OCI-M2 (cell line): ENCODE data around the gene CLEC4C.
"Not testable (repeated sequence)": the region's sequence is repeated elsewhere in the genome, so short reads cannot be mapped to it uniquely, and the experiment has no call there.

ENCODE experiments used
- DNase-seq: peaks from one replicate; lab custom pipeline; 2025; ENCODE audit not compliant: unreplicated experiment; lab: John Stamatoyannopoulos, UW

The CLEC4C gene, protein sequence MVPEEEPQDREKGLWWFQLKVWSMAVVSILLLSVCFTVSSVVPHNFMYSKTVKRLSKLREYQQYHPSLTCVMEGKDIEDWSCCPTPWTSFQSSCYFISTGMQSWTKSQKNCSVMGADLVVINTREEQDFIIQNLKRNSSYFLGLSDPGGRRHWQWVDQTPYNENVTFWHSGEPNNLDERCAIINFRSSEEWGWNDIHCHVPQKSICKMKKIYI

DNA sequence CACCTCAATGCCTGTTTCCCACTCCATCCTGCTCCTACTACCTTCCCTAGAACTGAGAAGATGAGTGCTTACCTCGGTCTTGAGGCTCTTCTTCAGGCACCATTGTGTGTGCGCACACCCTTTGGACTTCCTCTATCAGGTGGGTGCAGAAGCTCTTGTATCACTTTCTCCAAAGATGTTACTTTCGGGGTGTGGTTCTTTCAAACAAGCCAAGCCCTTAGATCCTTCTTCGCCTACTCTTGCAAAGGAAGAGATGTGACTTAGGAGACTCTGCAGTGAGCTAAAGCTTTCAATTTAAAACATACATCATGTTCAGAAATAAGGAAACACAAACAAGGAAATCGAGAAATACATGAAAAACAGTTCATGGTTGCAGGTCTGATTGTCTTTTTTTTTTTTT lies at the start of gene CLEC4C:
Gene CLEC4C (minus strand): TSS at position 130 of the 400 bp plus-strand sequence. CDS start 27 bp downstream, at position 103.
- DNase-seq = no peak

DNA sequence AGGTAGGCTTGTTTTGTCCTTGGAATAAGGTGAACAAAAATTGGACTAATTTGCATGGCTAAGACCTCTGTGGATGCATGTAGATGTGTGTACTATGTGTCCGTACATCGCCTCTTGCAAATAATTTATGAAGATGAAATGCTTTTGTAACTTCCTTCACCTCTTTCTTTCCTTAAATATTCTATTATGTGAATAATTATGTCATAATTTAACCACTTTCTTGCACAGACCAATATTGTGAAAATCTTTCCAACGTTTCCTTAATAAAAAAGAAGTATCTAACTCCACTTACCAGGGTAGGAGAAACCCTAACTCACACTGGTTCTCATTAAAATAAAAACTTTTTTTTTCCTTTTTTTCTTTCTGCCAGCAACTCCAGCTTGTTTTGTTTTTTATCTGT lies 46.0 kb upstream of the CLEC4C start:
- no peak for DNase-seq

DNA sequence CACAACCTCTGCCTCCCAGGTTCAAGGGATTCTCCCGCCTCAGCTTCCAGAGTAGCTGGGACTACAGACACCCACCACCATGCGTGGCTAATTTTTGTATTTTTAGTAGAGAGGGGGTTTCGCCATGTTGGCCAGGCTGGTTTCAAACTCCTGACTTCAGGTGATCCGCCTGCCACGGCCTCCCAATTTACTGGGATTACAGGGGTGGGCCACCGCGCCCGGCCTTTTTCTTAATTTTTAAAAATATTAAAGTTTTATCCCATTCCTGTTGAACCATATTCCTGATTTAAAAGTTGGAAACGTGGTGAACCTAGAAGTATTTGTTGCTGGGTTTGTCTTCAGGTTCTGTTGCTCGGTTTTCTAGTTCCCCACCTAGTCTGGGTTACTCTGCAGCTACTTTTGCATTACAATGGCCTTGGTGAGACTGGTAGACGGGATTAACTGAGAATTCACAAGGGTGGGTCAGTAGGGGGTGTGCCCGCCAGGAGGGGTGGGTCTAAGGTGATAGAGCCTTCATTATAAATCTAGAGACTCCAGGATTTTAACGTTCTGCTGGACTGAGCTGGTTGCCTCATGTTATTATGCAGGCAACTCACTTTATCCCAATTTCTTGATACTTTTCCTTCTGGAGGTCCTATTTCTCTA lies 41.8 kb upstream of the CLEC4C start, which contains the start of gene NANOG:
Gene NANOG (plus strand): TSS at position 519 of the 645 bp plus-strand sequence. CDS start 213 bp downstream, outside the sequence.
- not testable (repeated sequence) for DNase-seq

DNA sequence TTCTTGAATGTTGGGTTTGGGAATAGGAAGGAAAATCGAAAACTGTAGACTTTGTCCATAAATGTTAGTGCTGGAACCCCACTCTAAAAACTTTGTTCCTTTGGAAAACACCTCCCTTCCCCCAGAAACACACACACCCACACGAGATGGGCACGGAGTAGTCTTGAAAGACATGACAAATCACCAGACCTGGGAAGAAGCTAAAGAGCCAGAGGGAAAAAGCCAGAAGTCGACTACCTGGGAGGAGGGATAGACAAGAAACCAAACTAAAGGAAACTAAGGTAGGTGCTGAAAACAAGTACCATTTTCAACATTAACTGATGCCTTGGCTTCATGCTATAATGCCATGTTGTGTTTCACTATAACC lies 41.1 kb upstream of the CLEC4C start:
- DNase-seq = no peak

DNA sequence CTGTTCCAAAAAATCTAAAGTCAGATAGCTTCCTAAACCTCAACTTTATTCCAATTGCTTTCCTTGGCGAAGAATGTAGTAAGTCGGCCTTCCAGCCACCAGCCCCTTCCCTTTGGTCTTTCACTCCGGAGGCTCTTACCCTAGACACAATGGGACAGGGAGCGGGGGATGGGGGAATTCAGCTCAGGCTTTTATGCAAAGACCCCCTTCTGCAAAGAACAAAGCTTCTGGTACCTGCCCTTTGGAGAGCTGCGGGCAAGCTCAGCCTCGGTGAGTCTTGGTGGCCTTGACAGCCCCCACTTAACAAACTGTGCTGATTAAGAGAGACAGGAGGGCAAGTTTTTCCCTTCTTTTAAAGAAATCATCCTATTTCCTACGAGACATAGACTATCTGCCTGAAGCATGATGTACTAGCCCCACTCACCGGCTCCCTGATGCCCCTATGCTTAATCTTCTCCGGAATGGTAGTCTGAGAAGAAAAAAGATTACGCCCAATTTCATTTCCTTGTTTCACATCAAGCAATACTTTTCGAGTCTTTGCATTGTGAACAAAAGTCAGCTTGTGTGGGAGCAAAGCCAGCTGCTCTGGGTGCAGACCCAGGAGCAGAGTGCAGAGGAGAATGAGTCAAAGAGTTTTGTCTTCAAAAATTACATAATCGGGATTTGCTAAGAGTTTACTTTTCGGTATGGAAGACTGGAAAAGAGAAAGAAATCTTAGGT lies 40.6 kb upstream of the CLEC4C start:
- DNase-seq = no peak

DNA sequence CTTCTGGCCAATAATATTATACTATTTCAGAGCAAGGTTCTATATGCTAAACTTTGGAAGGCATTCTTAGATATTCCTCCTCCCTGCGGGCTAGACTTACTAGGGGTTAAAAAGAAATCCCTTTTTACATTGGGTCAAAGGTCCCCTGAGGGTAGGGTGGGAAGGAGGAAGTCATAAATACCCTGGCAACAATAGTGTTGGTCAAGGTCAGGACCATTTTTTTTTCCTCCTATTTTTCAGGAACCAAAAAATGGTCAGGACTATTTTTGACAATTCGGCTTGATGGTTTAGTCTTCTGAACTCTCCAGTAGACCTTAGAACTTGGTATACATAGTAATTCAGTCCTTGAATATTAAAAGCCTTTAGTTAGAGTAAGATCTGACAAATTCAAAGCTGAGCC lies 37.5 kb upstream of the CLEC4C start:
- DNase-seq = no peak

DNA sequence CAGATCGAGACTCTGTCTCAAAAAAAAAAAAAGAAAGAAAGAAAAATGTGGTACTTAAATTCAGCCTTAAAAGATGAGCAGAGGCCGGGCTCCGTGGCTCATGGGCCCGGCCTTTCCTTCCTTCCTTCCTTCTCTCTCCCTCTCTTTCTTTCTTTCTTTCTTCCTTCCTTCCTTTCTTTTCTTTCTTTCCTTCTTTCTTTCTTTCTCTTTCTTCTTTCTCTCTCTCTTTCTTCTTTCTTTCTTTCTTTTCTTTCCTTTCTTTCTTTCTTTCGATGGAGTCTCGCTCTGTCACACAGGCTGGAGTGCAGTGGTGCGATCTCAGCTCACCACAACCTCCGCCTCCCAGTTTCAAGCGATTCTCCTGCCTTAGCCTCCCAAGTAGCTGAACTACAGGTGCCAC lies 36.3 kb upstream of the CLEC4C start:
- not testable (repeated sequence) for DNase-seq

DNA sequence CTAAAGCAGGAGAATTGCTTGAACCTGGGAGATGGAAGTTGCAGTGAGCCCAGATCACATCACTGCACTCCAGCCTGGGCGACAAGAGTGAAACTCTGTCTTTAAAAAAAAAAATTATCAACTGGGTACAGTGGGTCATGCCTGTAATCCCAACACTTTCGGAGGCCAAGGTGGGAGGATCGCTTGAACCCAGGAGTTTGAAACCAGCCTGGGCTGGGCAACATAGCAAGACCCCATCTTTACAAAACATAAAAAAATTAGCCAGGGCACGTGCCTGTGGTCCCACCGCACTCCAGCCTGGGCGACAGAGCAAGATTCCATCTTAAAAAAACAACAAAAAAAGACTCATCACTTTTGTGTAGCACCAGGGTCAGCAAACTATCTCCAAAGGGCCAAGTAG lies 34.9 kb upstream of the CLEC4C start:
- no peak for DNase-seq

DNA sequence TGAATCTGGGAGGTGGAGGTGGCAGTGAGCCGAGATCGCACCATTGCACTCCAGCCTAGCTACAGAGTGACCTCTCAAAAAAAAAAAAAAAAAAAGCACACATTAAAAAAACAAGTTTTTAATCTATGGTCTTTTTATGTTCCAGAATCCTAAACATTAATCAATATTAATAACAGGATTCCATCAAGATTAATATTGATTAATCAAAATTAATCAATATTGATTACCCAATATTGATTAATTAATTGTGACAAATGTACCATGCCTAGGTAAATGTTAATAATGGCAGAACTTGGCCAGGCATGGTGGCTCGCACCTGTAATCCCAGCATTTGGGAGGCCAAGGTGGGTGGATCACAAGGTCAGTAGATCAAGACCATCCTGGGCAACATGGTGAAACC lies 34.1 kb upstream of the CLEC4C start:
- DNase-seq = no peak

DNA sequence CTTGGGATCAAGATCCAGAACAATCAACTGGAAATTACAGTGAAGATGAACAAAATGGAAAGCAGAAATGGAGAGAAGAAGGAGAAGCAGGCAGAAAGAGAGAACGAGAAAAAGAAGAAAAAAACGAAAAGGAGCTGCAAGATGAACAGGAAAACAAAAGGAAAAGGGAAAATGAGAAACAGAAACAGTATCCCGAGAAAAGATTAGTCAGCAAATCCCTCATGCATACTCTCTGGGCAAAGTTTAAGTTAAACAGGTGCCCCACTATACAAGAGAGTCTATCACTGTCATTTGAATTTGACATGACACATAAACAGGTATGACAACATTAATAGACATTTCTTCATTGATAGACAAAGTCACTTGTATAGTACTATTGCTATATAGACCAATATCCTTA lies 22.8 kb upstream of the CLEC4C start:
- no peak for DNase-seq

DNA sequence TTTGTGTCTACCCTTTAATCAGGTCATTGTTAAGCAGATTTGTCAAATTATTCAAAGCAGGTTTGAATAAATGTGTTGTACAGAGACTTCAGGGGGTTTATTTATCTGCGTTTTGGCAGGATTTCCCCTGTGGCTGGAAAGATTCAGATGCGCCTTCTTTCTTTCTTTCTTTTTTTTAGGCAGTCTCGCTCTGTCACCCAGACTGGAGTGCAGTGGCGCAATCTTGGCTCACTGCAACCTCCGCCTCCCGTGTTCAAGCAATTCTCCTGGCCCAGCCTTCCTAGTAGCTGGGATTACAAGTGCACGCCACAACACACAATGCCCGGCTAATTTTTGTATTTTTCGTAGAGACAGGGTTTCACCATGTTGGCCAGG lies 11.6 kb upstream of the CLEC4C start:
- no peak for DNase-seq

DNA sequence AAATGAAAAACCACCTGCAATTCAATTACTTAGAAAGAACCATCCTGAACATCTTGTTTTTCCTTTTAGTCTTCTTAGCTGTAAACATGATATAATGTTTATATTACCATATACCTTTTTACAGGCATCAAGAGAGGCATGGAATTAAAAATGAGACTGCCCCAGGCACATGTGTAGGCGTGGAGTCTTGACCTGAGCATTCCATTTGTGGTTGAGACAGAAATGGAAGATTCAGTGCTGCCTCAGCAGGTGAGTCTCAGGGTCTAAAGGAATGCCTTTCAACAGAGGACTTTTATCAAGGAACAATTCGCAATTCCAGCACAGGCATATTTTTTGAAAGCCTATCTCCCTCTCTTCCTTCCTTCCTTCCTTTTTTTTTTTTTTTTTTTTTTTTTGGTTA lies 9.8 kb upstream of the CLEC4C start:
- no peak for DNase-seq

DNA sequence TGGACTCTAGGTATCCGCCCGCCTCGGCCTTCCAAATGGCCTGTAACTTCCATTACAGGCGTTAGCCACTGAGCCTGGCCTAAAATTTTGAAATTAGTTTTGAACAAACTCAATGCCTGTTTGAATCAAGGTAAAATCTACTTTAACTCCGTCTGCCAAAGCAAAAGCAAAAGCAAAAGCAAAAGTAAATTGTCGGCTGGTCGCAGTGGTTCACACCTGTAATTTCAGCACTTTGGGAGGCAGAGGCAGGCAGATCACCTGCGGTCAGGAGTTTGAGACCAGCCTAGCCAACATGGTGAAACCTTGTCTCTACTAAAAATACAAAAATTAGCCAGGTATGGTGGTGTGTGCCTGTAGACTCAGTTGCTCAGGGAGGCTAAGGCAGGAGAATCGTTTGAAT lies 8.5 kb upstream of the CLEC4C start:
- not testable (repeated sequence) for DNase-seq

DNA sequence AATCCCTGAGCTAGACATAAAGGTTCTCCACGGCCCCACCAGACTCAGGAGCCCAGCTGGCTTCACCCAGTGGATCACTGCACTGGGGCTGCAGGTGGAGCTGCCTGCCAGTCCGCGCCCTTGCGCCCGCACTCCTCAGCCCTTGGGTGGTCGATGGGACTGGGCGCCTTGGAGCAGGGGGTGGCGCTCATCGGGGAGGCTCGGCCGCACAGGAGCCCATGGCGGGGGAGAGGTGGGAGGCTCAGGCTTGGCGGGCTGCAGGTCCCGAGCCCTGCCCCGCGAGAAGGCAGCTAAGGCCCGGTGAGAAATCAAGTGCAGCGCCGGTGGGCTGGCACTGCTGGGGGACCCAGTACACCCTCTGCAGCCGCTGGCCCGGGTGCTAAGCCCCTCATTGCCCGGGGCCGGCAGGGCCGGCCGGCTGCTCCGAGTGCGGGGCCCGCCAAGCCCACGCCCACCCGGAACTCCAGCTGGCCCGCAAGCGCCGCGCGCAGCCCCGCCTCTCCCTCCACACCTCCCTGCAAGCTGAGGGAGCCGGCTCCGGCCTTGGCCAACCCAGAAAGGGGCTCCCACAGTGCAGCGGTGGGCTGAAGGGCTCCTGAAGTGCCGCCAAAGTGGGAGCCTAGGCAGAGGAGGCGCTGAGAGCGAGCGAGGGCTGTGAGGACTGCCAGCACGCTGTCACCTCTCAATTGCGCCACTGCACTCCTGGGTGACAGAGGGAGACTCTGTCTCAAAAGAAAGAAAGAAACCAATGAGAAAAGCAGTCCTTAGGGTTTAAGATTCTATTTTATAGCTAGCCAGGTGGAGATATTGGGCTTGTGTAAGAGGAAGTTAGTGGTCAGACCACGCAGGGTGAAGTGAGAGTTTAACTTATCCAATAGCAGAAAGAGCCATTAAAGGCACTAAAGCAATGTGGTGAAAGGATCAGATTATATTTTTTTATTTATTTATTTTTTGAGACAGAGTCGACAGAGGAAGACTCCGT lies 5.1 kb upstream of the CLEC4C start:
- not testable (repeated sequence) for DNase-seq

DNA sequence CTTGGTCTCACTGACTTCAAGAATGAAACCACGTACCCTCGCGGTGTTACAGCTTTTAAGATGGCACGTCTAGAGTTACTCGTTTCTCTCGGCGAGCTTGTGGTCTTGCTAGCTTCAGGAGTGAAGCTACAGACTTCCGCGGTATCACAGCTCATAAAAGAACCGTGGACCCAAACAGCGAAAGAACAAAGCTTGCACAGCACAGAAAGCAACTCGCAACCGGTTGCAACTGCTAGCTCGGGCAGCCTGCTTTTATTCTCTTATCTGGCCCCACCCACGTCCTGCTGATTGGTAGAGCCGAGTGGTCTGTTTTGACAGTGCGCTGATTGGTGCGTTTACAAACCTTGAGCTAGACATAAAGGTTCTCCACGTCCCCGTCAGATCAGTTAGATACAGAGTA lies 4.2 kb upstream of the CLEC4C start:
- DNase-seq = no peak

DNA sequence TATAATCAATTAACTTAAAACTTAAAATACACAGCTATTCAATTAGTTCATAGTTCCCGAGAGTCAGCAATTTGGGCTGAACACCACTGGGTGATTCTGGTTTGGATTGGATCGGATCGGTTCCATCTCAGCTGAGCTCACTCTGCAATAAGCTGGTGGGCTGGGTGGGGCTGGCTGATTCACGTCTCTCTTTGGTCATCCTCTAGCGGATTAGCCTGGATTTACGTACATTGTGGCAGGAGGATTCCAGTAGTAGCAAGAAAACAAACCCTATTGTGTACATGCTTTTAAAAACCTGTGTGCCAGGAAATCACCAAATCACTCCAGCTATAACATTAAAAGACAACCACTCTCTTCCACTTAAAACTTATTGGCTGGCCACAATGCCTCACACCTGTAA lies 3.2 kb upstream of the CLEC4C start:
- DNase-seq = no peak

DNA sequence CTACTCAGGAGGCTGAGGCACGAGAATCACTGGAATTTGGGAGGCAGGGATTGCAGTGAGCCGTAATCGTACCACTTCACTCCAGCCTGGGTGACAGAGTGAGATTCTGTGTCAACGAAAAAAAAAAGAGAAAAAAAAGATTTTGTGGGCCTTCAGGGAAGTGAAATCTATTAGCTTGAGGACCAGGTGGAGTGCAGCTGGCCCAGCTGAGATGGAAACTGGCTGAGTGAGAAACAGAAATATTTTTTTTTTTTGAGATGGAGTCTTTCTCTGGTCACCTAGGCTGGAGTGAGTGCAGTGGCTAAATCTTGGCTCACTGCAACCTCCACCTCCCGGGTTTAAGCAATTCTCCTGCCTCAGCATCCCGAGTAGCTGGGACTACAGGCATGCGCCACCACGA lies 2.3 kb upstream of the CLEC4C start:
- DNase-seq = no peak

DNA sequence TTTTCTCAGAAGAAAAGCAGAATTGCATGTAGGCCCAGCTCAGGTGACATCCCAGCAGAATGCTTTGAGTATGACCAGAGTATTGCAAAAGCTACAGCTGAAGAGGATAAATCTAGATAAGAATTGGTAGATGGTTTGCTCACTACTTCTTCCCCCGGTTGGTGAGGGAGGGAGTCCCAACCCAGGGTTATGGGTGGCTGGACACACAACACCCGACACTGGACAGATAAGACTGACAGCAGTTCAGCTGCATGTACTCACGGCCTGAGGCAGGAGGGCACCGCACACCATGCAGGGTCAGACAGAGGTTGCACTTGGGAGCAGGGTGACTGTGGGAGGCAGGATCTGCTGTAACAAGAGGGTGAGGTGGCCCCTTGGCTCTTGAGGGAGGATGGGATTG lies 1.7 kb upstream of the CLEC4C start:
- DNase-seq = no peak

DNA sequence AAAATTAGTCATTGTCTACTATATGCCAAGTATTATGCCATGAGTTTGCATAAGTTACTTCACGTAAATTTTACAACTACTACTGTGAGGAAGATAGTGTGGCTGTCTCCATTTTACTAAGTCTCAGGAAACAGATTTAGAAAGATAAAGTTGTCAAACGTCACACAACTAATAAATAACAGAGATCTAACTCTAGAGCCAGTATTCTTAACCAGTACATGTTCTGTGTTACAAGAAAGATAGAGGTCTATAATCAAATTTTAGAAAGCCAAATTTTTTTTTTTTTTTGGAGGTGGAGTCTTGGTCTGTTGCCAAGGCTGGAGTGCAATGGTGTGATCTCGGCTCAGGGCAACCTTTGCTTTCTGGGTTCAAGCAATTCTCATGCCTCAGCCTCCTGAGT lies 14.2 kb downstream of the CLEC4C start:
- no peak for DNase-seq

DNA sequence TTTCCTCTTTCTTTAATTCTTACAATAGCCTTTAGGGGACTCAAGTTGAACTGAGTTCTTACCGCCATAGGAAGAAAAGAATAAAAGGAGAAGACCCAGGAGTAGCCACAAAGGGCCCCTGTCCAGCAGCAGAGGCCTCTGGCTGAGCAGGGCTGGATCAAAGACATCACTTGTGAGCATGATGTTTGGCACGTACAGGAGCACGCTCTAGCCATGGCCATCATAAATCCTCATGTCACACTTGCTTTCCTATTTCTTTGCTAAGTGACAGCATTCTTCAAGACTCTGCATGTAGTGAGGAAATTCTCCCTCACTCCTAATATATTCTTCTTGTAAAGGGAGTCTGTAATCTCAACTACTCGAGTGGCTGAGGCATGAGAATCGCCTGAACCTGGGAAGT lies 15.7 kb downstream of the CLEC4C start:
- DNase-seq = no peak

DNA sequence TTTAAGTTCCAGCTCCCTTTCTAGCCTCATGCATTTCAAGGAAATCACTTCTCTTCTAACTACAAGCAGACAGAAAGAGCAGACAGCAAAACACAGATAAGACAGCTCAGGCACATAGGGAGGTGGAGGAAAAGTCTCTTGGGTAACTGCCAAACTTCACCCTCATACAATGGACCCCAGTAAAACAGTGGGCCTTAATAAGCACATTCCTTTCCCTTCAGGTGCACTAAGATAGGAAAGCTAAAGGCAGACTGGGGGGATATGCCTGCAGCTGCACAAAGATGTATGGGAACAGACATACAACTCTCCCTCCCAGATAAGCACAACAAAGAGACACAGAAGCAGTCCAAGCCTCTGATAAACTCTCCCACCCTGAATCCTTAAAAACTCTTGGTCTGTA lies 16.2 kb downstream of the CLEC4C start:
- not testable (repeated sequence) for DNase-seq
